ENCODE results near the gene KIAA1549.

The KIAA1549 gene

DNA sequence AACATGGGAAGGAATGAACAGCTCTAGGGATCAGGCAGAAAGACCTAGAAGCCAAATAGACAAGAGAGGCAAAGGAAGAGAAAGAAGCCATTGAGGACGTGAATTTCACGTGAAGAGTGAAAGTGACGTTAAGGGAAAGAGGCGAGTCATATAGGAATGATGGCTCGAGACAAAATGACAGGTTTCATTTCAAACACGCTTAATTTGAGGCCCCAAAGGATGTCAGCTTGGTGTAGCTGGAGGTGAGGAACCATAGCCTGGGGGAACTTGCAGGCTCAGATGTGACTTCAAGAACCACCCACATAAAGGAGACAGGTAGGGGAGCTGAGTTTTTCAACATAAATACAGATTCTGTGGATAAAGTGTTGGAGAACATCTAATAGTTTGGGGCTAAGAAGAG is 98.9 kb downstream of the KIAA1549 start:
- DNase-seq (ENCODE audit: low spot score): no peak

DNA sequence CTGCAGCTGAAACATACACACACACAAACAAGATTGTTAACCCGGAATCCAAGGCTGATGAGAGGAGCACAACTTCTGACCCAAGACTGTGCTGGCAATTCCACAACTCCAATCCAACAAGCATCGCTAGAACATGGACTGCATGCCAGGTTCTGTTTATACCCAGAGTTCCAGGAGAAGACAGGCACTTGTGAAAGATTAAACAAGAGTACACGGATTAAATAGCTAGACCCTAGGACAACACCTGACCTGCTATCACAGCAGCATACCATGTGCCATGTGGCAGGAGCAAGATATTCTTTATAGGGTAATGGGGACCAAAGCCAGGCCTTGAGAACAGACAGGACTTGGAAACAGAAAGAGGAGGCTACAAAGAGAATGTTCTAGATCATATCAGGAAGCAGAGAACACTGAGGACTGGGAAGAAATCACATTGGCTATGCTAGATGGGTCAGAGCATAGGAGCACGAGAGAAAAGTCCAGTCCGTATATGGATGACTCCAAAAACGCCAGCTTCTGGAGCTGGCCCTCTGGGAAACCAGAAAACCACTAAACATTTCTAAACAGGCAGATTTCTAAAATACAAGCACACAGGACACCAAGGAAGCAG is 99.5 kb downstream of the KIAA1549 start:
- DNase-seq (ENCODE audit: low spot score): no peak

DNA sequence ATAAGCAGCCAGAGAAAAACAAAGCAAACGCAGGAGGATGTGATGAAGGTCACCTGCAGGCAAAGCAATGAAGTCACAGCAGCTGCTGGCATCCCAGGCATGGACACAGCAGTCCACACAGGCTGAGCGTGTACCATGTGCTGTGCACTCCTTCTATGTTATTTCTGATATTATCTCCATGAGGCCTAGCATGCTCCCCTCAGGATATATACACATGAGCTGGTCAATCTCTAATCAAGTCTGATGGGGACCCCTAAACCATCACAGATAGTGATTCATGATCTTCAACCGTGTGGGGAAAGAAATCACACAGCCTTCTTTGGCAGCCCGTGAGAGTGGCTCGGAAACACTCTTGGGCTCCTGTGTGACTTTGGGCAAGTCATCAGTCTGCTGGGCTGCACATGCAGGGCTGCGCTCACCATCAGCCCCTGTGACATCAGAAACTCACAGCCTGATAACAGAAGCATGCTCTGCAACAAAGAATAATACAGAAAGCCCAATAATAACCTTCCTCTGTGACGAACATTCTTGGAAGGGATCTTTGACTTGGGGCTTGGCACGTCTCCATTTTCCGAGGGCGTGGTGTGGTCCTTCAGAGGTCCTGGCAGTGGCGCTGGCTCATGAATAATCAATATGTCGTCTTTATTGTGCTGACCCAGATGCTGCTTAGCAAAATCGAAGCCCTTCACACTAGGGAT is 100.2 kb downstream of the KIAA1549 start:
- DNase-seq (ENCODE audit: low spot score): peak; percentile 84

DNA sequence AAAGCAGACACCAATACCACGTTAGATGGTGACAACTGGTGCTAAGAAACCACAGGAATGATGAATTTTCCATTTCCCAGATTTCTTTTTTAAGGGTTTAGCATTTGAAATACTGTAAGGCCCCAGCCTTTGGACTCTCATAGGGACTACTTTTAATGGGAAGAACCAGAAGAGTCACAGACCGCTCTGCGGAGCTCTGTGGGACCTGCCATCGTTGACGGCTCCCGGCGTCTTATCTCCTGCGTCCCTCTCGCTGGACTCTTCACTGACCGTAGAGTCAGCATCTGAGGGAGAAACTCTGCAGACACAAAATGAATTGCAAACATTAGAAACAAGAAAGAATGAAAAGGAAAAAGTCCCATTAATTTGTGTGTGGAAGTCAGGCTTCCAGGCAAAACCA is 101.8 kb downstream of the KIAA1549 start:
- no peak for DNase-seq (ENCODE audit: low spot score)

DNA sequence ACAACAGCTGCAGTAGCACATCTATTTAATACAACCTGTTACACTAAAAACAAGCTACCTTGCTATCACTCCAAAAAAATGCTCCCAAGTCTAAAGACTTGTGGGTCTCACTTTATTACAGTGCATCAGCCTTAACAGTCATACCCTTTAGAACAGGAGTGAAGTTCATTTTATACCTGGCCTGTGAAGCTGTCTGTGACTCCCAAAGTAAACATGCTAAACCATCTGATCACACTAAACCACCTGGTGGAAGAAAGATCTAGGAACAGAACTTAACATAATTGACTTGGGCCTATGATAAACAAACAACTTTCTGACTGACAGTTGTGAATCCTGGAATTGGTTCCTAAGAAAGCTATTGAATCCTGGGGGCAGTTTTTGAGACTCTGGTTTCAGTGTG is 102.3 kb downstream of the KIAA1549 start:
- no peak for DNase-seq (ENCODE audit: low spot score)

DNA sequence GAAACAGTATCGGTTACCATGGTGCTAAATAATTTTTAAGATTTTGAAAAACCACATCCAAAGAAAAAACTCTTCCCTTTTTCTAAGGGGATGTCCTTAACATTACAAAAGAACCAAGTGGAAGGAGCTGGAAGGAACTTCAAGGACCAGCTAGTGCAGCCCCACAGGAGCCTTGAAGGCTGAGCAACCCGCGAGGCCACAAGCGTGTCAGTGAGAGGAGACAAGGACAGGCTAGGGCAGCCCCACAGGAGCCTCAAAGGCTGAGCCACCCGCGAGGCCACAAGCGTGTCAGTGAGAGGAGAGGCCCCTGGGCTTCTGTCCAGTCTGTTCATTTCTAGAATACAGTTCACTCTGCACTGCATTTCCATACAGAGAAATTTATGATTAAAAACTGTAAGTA is 103.1 kb downstream of the KIAA1549 start:
- DNase-seq (ENCODE audit: low spot score): no peak

DNA sequence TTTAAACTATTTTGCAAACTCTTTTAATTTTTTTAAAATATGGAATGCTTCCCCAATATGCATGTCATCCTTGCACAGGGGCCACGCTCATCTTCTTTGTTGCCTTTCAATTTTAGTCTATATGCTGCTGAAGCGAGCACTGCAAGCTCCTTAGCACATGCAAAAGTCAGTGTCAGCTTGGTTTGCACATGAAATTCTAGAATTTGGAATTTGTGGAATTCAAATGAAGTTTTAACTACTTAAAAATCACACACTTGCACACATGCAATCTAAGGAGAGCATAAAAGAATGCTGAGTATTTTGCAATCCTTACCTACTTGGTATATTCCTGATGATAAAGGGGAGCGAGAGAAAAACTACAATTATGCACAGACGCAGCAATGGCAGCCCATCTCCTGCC is 104.9 kb downstream of the KIAA1549 start:
- DNase-seq (ENCODE audit: low spot score): no peak

DNA sequence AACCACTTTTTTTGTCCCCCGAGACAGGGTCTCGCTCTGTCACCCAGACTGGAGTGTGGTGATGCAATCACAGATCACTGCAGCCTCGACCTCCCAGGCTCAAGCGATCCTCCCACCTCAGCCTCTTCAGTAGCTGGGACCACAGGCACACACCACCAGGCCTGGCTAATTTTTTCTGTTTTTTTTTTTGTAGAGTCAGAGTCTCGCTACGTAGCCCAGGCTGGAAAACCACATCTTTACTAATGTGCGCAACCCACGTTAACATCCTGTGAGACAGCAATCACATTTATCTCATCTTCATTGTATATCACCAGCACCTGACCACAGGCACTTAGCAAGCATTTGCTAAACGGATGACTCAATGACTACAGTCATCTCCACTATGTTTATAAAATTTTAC is 105.4 kb downstream of the KIAA1549 start:
- peak; percentile 49 for DNase-seq (ENCODE audit: low spot score)

DNA sequence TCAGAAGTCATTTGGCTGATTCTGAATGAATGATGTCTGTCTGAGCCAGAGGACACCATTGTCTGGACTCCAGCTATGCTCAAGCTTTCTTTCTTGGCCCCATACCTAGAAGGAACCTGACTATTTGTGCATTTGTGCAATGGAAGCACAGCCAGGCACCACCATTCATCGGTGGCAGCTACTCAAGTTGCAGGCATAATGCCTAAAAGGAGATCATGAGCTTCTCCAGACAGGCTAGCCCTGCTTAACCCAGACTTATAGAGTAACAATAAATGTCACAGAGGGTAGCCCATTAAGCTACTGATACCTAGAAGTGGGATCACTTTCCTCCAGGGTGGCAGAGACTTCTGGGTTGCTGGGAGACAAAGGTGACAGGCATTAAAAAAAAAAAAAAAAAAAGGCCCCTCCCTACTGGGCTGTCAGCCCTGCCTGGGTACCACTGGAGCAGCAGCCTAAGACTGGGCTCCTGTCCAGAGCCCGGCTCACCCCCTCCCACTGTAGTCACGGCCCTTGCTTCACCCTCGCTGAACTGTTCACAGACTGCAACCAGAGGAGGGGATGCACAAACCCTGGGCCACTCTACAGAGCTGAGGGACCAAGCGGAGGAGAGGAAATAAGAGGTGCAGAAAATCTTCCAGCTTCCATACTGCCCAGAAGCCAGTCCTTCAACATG is 107.8 kb downstream of the KIAA1549 start:
- no peak for DNase-seq (ENCODE audit: low spot score)

DNA sequence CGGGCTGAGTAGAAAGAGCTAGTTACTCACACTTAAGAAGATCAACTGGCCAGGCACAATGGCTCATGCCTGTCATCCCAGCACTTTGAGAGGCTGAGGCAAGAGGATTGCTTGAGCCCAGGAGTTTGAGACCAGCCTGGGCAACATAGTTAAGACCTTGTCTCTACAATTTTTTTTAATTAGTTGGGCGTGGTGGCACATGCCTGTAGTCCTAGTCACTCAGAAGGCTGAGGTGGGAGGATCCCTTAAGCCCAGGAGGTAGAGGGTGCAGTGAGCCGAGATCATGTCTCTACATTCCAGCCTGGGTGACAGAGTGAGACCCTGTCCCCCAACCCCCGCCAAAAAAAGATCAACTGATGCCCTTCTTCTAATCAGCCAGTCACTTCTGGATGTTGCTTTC is 108.6 kb downstream of the KIAA1549 start:
- DNase-seq (ENCODE audit: low spot score): no peak

DNA sequence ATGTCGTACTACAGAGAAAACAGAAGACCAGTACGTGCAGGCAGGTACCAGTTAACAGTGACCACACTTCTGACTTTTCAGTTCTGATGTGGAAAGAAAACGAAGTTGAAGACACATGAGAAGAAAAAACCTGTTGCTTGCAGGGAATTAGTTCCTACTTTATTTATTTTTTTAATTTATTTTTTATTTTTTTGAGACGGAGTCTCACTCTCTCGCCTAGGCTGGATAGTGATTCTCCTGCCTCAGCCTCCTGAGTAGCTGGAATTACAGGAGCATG is 109.4 kb downstream of the KIAA1549 start:
- DNase-seq (ENCODE audit: low spot score): no peak

DNA sequence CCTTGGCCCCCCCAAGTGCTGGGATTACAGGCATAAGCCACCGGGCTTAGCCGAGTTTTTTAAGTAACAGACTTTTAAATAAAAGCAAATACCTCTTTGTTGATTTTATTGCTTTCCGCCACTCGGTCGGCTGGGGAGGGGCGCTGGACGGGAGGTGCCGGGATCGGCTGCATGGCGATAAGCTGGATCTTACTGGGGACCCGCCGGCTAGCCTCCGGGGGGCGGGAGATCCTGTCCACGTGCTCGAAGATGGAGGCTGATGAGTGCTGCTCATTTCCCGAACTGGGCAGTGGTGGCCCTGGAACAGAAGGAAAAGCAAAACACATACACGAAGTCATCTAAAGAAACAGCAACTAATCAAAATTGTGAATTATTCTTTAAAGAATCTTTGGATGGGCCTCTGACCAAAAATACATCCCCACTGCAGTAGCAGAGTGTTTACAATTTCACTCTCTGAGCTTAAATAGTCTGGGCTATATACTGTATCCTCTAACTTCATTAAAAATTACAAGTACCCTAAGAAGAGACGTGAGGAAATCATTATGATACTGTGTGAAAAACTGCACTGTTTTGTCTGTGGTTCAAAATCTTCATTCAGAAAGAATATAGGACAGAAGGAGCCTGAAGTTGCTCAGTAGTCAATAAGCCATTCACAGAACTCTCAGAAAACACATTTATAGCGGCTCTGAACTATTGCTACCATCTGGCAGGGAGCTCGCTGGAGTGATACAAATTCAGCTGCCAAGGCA is 110.0 kb downstream of the KIAA1549 start:
- no peak for DNase-seq (ENCODE audit: low spot score)

DNA sequence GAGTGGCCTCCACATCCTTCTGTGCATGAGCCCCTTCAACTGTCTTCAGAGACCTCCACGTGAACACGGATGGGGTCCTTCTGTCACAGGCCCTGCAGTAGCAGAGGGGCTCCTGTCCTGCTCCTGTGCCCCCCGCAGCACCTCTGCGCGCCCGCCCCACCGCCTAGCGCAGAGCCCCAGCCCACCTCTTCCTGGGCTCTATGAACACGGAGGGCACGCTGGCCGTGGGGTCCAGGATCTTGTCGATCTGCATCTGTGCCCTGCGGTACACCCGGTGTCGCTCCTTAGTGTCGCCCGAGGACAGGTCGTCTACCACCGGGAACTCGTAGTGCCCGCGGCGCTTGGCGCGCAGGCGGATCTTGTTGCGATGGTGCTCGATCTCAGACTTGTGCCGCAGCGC is 111.8 kb downstream of the KIAA1549 start:
- DNase-seq (ENCODE audit: low spot score): no peak

DNA sequence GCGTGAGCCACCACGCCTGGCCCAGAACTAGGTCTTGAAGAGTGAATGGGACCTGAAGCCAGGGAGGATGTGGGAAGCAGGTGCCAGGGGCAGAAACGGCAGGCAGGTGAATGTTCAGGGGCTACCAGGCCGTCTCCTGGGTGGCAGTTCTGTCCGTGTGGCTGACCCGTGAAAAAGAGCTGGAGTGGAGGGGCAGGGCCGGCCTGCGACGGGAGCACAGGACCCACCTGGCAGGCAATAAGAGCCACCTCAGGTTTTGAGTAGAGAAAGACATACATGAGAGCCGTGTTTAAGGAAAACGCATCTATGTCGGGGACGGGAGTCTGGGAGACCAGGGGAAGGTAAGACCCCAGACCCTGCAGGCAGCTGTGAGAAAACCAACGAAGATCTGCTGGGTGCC is 112.5 kb downstream of the KIAA1549 start:
- no peak for DNase-seq (ENCODE audit: low spot score)

DNA sequence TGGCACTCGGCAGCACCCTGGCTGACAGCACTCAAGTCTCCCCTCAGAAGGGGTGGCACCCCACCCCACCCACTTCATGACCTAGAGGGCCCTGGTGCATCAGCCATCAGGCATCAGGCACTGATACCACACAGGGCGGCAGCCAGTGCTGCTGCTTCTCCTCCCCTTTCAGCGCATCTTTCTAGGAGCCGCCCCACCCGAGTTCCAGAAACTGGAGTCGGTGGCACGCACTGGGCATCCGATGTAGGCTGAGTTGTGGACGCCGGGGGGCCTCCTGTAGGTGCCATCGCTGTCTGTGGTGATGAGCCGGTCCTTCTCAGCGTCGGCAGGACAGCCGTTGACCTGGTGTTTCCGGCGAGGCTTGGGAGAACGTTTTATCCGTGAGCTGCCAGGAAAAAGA is 113.4 kb downstream of the KIAA1549 start:
- no peak for DNase-seq (ENCODE audit: low spot score)

DNA sequence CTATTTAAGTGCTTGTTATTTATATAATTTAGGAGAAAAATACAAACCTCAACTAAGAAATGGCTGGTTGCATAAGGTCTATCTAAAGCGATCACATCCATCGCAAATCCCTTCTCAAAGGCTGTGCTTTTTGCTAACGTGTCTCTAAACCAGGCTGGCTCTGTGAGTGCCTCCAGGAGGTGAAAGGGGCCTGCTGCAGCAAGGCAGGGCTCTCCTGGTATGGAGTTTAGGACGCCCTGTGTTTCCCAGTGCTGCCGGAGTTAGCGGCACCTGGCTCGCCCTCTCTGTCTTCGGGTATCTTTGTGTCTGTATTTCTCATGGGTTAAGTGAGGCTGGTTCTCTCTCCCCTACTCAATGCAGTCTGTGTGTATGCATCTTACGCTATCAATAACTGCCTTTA is 114.8 kb downstream of the KIAA1549 start:
- DNase-seq (ENCODE audit: low spot score): no peak

DNA sequence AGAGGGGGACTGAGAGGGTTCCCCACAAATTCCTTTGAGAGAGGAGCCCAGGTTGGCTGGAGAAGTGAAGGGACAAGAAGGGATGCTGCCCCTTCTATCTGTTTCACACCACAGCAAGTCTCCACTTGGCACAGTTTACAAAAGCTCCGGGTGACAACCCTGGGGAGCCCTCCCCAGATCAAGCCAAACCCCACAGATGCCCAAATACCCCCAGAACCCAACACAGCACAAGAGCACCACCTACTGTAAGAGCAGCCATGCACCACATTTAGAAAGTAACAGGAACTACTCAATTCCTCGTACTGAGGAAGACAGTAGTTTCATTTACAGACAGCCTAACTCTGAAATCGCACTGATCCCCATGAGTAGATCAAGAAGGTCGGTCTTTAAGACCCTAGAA is 115.3 kb downstream of the KIAA1549 start:
- DNase-seq (ENCODE audit: low spot score): no peak

DNA sequence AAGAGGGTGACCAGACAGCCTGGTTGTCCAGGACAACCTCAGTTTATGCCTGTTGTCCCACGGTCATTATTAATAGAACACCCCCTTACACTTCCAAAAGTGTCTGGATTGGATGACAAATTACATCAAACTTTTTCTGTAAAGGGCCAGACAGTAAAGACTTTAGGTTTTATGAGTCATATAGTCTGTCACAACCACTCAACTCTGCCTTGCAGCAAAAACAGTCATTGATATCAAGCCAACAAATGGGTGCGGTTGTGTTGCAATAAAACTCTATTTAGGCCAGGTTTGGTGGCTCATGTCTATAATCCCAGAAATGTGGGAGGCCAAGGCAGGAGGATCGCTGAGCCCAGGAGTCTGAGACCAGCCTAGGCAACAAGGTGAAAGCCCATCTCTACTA is 116.5 kb downstream of the KIAA1549 start:
- peak; percentile 51 for DNase-seq (ENCODE audit: low spot score)

DNA sequence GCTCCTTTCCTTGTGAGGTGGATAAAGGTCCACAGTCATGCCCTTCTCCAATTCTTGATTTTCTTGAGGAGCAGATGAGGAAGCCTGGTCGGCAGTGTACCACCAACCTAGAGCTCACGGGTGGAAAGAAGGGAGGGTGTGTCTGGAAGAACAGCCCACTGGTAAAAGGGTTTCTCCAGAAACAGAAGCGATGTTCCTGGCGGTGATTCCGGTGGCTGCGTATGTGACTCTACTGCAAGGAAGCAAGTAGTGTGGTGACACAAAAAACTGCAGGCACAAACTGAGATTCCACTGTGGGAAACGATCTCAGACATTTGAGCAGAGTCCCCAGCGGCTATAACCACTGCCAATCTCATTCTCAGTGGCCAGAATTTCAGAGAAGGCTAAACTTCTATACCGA is 117.3 kb downstream of the KIAA1549 start:
- DNase-seq (ENCODE audit: low spot score): no peak

DNA sequence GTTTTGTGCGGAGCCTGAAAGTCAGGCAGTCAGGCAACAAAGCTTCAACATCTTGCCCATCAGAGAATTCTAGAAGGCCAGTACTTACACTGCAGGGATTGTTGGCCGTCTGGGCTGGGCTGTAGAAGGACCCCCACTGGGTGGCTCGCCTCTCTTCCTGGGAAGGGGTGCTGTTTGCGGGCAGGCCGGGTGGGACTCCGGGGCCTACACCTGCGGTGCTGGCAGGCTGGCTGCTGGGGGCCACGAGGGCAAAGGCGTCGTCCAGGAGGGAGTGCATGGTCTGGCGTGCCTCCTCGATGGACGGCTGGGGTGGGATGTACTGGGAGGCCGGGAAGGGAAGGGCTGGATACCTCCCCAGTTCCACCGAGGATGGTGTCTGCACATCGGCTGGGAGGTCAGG is 120.1 kb downstream of the KIAA1549 start:
- DNase-seq (ENCODE audit: low spot score): no peak

DNA sequence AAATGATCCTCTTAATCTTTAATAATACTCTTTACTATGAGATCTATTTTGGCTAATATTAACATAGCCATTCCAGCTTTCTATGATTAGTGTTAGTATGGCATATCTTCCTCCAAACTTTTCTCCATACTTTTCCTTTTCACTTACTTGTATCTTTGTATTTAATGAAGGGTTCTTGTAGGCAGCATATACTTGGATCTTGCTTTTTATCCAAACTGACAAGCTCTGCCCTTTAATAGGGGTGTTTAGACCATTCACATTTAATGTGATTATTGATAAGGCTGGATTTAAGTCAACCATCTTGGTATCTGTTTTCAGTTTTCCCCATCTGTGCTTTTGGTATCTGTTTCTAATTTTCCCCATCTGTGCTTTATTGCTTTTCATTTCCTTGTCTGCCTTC is 123.5 kb downstream of the KIAA1549 start:
- DNase-seq (ENCODE audit: low spot score): no peak

DNA sequence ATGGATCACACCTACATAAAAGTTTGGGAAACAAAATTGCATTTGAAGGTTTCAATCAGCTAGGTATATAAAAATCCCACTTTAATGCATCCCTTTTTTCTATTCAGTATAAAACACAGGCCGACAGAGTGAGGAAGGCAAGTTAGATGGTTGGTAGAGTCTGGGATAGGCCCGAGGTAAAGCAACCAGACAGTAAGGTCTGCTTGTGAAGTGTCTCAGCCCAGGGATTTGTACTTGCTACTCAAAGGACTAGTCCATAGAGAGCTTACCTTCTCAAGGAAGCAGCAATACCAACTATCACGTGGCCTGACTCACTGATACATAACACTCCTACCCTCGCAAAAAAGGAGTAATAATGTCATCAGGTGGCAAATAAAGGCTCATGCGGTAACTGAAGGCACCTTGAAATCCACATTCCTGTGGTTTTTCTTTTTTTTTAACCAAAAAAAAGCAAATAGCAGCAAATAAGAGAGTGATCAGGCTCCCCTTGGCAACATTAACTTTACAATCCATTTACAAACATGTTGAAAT is 127.0 kb downstream of the KIAA1549 start:
- no peak for DNase-seq (ENCODE audit: low spot score)

DNA sequence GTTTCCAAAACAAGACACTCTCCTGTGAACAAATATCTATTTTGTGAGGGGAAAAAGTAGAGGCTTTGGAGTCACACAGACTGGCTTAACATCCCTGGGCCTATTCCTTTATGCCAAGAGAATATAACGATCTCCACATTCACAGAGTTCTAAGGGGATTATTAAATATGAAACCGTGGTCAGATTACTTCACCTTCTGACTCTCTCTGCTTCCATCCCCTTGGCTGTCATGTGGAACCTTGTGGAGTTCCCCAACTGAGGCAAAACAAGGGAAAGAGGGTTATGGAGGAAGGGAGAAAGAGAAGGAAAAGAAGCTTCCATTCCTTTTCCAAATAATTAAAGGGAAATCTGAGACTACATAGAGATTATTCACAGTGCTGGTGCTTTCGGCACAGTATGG is 127.7 kb downstream of the KIAA1549 start:
- DNase-seq (ENCODE audit: low spot score): no peak

Data from AG20443 (cell line).